HepG2 (cell line): ENCODE data around the gene C5orf52. TPM values are rescaled to one million over a fixed set of nuclear protein-coding genes. Genes with fewer than 3 reads are reported as not detected.

ENCODE experiments used
- ATAC-seq: fragments of 200-7000 bp; cut with Tn5 transposase; 3 replicates; pipeline ENCODE4 v1.9.1; 2020; ENCODE audit warnings: mild to moderate bottlenecking, moderate library complexity
- BruUV-seq: library from RNA; stranded (reverse); fragments of 400-500 nt; replicated peaks from 2 replicates; lab custom pipeline; 2021; lab: Mats Ljungman, UMichigan
- CTCF ChIA-PET: fragments of 300-600 bp; formaldehyde crosslinking; extraction: SDS; loops from one replicate; lab custom pipeline; 2021; ENCODE audit warnings: low total read pairs, inconsistent platforms, low intra/inter-chr PET ratio; lab: Yijun Ruan, JAX
- POLR2A ChIA-PET: fragments of 350-600 bp; sonication (Branson Sonifier 250); formaldehyde crosslinking; loops from one replicate; lab custom pipeline; 2020; ENCODE audit warnings: antibody characterized with exemption, inconsistent platforms; lab: Yijun Ruan, JAX
- DNase-seq: peaks from one replicate; pipeline ENCODE4 v3.0.0-alpha.2; 2015; ENCODE audit warnings: low spot score
- FAIRE-seq: peaks from 3 replicates; lab custom pipeline; 2011; peaks lifted over from hg19 to GRCh38; lab: Jason Lieb, UNC
- H2AFZ ChIP-seq: one replicate; pipeline ENCODE4 v1.6.1; 2011; ENCODE audit warnings: low read length, inconsistent platforms
- H3K27ac ChIP-seq: fragments of 300-600 bp; 3 replicates; pipeline ENCODE4 v1.8.0; 2011; ENCODE audit warnings: mixed run types, mild to moderate bottlenecking, mixed read lengths, low read length, inconsistent platforms; ENCODE audit not compliant: insufficient read depth; ENCODE audit errors: extremely low read length
- H3K27me3 ChIP-seq, 2 experiments: fragments of 200-600 bp in 1 of 2; 2 replicates in 1 of 2; 3 replicates in 1 of 2; pipeline versions ENCODE4 v1.6.0 to v1.8.0; 2011; ENCODE audit warnings: low read length in 2 of 2, mild to moderate bottlenecking in 2 of 2, moderate library complexity in 2 of 2, inconsistent platforms in 1 of 2; ENCODE audit not compliant: insufficient read depth in 2 of 2, control insufficient read depth in 1 of 2
- H3K36me3 ChIP-seq, 2 experiments: fragments of 200-600 bp in 1 of 2; replicated peaks in 1 of 2; 2 replicates in 1 of 2; 3 replicates in 1 of 2; pipeline versions ENCODE4 v1.5.1 to v1.8.0; 2011; ENCODE audit warnings: low read length in 2 of 2, inconsistent platforms in 1 of 2; ENCODE audit not compliant: insufficient read depth in 2 of 2, control insufficient read depth in 1 of 2
- H3K4me1 ChIP-seq: 2 replicates; pipeline ENCODE4 v1.5.1; 2012; ENCODE audit warnings: low read length, inconsistent platforms; ENCODE audit not compliant: insufficient read depth
- H3K4me2 ChIP-seq: 2 replicates; pipeline ENCODE4 v1.6.0; 2011; ENCODE audit warnings: low read depth, low read length, inconsistent platforms
- H3K4me3 ChIP-seq, 3 experiments: fragments of 200-600 bp in 1 of 3; sonication (generic), shearing (Covaris generic) in 1 of 3; replicated peaks in 1 of 3; 2 replicates each; pipeline ENCODE4 v1.5.1; 2011 to 2016; ENCODE audit warnings: low read length in 3 of 3, inconsistent platforms in 2 of 3, low read depth in 2 of 3, mild to moderate bottlenecking in 2 of 3, control low read depth in 1 of 3, mixed read lengths in 1 of 3; ENCODE audit not compliant: insufficient read depth in 1 of 3
- H3K79me2 ChIP-seq: one replicate; pipeline ENCODE4 v1.6.1; 2011; ENCODE audit warnings: low read length, inconsistent platforms; ENCODE audit not compliant: insufficient read depth
- H3K9ac ChIP-seq: 2 replicates; pipeline ENCODE4 v1.6.0; 2011; ENCODE audit warnings: mild to moderate bottlenecking, low read depth, low read length, inconsistent platforms; ENCODE audit not compliant: insufficient read depth
- H3K9me3 ChIP-seq: 2 replicates; pipeline ENCODE4 v1.5.1; 2012; ENCODE audit warnings: mild to moderate bottlenecking, low read length
- H4K20me1 ChIP-seq: 2 replicates; pipeline ENCODE4 v1.6.0; 2011; ENCODE audit warnings: inconsistent platforms, mild to moderate bottlenecking, low read length, moderate library complexity; ENCODE audit not compliant: insufficient read depth
- EHMT2 ChIP-seq: fragments of 200-600 bp; sonication (generic); IDR thresholded peaks from 2 replicates; pipeline ENCODE4 v1.7.0; 2017; ENCODE audit warnings: antibody characterized with exemption, low read depth, low read length, borderline replicate concordance
- EP300 ChIP-seq, 3 experiments: sonication (generic) in 1 of 3; formaldehyde crosslinking in 1 of 3; IDR thresholded peaks; 2 replicates each; pipeline versions ENCODE4 v1.5.1 to v1.6.1; 2011 to 2020; ENCODE audit warnings: low read depth in 2 of 3, low read length in 2 of 3, borderline replicate concordance in 1 of 3, improper control_type of control experiment in 1 of 3, mild to moderate bottlenecking in 1 of 3, missing genetic modification reagents in 1 of 3, moderate library complexity in 1 of 3
- GPN1 ChIP-seq: sonication (generic); formaldehyde crosslinking; IDR thresholded peaks from 2 replicates; pipeline ENCODE4 v1.5.1; 2020; ENCODE audit warnings: missing genetic modification reagents, borderline replicate concordance
- HMGXB3 ChIP-seq: sonication (generic); formaldehyde crosslinking; IDR thresholded peaks from 2 replicates; pipeline ENCODE4 v1.4.0; 2020; ENCODE audit warnings: missing genetic modification reagents, borderline replicate concordance
- ISX ChIP-seq: sonication (generic); formaldehyde crosslinking; conservative IDR thresholded peaks from 2 replicates; pipeline ENCODE4 v1.5.0; 2020; ENCODE audit warnings: missing genetic modification reagents
- KDM5B ChIP-seq: sonication (generic); formaldehyde crosslinking; IDR thresholded peaks from 2 replicates; pipeline ENCODE4 v1.4.0; 2020; ENCODE audit warnings: missing genetic modification reagents, mild to moderate bottlenecking, borderline replicate concordance
- KDM6A ChIP-seq: IDR thresholded peaks from 2 replicates; pipeline ENCODE4 v1.6.1; 2016; ENCODE audit warnings: low read depth
- KLF16 ChIP-seq, 2 experiments: sonication (generic) in 1 of 2; formaldehyde crosslinking in 1 of 2; IDR thresholded peaks; 2 replicates each; pipeline versions ENCODE4 v1.6.1 to v1.8.0; 2016 to 2023; ENCODE audit warnings: missing genetic modification reagents in 2 of 2, missing compliant biosample characterization in 1 of 2
- NFRKB ChIP-seq: fragments of 450-650 bp; IDR thresholded peaks from 2 replicates; pipeline ENCODE4 v1.6.1; 2017
- ZNF124 ChIP-seq: sonication (generic); formaldehyde crosslinking; IDR thresholded peaks from 2 replicates; pipeline ENCODE4 v1.4.0; 2020; ENCODE audit warnings: missing genetic modification reagents
- ZSCAN20 ChIP-seq: sonication (generic); formaldehyde crosslinking; IDR thresholded peaks from 2 replicates; pipeline ENCODE4 v1.4.0; 2020; ENCODE audit warnings: missing genetic modification reagents, mild to moderate bottlenecking, borderline replicate concordance
- WGBS: methylation state at CpG from one replicate; pipeline ENCODE4 v1.1.6; 2017; ENCODE audit warnings: low lambda C conversion rate; 5-methylcytosine and 5-hydroxymethylcytosine counted together
- in situ Hi-C: cut with HindIII; loops from 2 replicates; pipeline ENCODE4 v1.10.0; 2017; ENCODE audit warnings: low pct_unique_long_range_greater_than_20kb; ENCODE audit not compliant: extremely low pct_ligation_motif_present
- intact Hi-C: fragments of 100-400 bp; cut with micrococcal nuclease; formaldehyde crosslinking; loops from one replicate; pipeline ENCODE4 v1.10.0; 2022; ENCODE audit not compliant: unreplicated experiment
- polyA plus RNA-seq, 8 experiments: library from polyadenylated mRNA; depleted of rRNA in 3 of 8; stranded (reverse) in 7 of 8; unstranded in 1 of 8; fragments of >200 nt; fragmentation: Illumina TruSeq in 4 of 8; extraction: Trizol in 4 of 8; gene quantifications; 2 replicates each; pipeline versions ENCODE4 v1.2.1 to v1.2.3, GENCODE V29; 2011 to 2016; ENCODE audit warnings: low read depth in 4 of 8, missing spikeins in 1 of 8, mixed read lengths in 1 of 8; ENCODE audit not compliant: insufficient read depth in 1 of 8
- total RNA-seq, 5 experiments: library from RNA; depleted of rRNA; stranded (reverse); fragments of >200 nt; fragmentation: Illumina TruSeq; extraction: Trizol; gene quantifications; 2 replicates each; pipeline ENCODE4 v1.2.3, GENCODE V29; 2016; ENCODE audit warnings: low read depth in 1 of 5
- TF ChIP-seq, protein P1 (sequence below): IDR thresholded peaks from 2 replicates; pipeline ENCODE4 v1.6.1; 2016; ENCODE audit warnings: low read depth, missing genetic modification reagents, missing compliant biosample characterization
- TF ChIP-seq, protein P2 (sequence below): sonication (generic); formaldehyde crosslinking; IDR thresholded peaks from 2 replicates; pipeline ENCODE4 v1.5.0; 2020; ENCODE audit warnings: missing genetic modification reagents, mild to moderate bottlenecking, borderline replicate concordance

Gene C5orf52
- total and polyA plus RNA-seq, 2 of the 13 experiments (the other 11 are each of a cell fraction or from before 2014, with no cell fraction given): not detected

GRCh38 chr5:157668356-157668755 is 3.0 kb upstream of the C5orf52 start:
- no TSS peak for BruUV-seq
- H3K9me3 ChIP-seq: peaks cover 6% of the 10 kb centered on the region; the same call in 1 of the 2 replicates
- no peaks in the 10 kb centered on the region for H3K27me3 ChIP-seq
- H3K9ac ChIP-seq: no peak overlapping the region
- ChIA-PET CTCF (interaction anchor here (2.5 to 3.5 kb wide), 2 partner anchors 50 to 75 kb away, joined by 8 to 54 read pairs; partner anchors contain the start of gene LSM11), POLR2A (no interaction called here)
- FAIRE-seq: no peak
- H3K4me3 ChIP-seq: no peak overlapping the region
- DNase-seq: no peak
- no peak overlapping the region for H3K27ac ChIP-seq
- no peak overlapping the region for H3K4me2 ChIP-seq
- intact Hi-C loops: no loop called here
- no peaks in the 10 kb centered on the region for H3K79me2 ChIP-seq
- no peaks in the 10 kb centered on the region for H4K20me1 ChIP-seq
- 0% methylated on average over 1 of the region's 1 CpG for WGBS
- in situ Hi-C loops: no loop called here
- peaks cover 15% of the 10 kb centered on the region; the same call in 1 of the 2 replicates for H3K4me1 ChIP-seq
- H3K36me3 ChIP-seq: no peaks in the 10 kb centered on the region
- H2AFZ ChIP-seq: no peak overlapping the region
- ATAC-seq: no peak
- TF ChIP-seq EP300 (IDR thresholded peaks at IDR 0.05; ENCODE audit: low read depth in 2 of 2, low read length in 2 of 2): no peak
- no peak for TF ChIP-seq EP300 (CRISPR knock-in tag; IDR thresholded peaks at IDR 0.05; ENCODE audit: borderline replicate concordance)
- no peak for TF ChIP-seq NFRKB
- TF ChIP-seq, protein P1, sequence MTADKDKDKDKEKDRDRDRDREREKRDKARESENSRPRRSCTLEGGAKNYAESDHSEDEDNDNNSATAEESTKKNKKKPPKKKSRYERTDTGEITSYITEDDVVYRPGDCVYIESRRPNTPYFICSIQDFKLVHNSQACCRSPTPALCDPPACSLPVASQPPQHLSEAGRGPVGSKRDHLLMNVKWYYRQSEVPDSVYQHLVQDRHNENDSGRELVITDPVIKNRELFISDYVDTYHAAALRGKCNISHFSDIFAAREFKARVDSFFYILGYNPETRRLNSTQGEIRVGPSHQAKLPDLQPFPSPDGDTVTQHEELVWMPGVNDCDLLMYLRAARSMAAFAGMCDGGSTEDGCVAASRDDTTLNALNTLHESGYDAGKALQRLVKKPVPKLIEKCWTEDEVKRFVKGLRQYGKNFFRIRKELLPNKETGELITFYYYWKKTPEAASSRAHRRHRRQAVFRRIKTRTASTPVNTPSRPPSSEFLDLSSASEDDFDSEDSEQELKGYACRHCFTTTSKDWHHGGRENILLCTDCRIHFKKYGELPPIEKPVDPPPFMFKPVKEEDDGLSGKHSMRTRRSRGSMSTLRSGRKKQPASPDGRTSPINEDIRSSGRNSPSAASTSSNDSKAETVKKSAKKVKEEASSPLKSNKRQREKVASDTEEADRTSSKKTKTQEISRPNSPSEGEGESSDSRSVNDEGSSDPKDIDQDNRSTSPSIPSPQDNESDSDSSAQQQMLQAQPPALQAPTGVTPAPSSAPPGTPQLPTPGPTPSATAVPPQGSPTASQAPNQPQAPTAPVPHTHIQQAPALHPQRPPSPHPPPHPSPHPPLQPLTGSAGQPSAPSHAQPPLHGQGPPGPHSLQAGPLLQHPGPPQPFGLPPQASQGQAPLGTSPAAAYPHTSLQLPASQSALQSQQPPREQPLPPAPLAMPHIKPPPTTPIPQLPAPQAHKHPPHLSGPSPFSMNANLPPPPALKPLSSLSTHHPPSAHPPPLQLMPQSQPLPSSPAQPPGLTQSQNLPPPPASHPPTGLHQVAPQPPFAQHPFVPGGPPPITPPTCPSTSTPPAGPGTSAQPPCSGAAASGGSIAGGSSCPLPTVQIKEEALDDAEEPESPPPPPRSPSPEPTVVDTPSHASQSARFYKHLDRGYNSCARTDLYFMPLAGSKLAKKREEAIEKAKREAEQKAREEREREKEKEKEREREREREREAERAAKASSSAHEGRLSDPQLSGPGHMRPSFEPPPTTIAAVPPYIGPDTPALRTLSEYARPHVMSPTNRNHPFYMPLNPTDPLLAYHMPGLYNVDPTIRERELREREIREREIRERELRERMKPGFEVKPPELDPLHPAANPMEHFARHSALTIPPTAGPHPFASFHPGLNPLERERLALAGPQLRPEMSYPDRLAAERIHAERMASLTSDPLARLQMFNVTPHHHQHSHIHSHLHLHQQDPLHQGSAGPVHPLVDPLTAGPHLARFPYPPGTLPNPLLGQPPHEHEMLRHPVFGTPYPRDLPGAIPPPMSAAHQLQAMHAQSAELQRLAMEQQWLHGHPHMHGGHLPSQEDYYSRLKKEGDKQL (CRISPR knock-in tag): no peak
- no peak for TF ChIP-seq EHMT2
- TF ChIP-seq, protein P2, sequence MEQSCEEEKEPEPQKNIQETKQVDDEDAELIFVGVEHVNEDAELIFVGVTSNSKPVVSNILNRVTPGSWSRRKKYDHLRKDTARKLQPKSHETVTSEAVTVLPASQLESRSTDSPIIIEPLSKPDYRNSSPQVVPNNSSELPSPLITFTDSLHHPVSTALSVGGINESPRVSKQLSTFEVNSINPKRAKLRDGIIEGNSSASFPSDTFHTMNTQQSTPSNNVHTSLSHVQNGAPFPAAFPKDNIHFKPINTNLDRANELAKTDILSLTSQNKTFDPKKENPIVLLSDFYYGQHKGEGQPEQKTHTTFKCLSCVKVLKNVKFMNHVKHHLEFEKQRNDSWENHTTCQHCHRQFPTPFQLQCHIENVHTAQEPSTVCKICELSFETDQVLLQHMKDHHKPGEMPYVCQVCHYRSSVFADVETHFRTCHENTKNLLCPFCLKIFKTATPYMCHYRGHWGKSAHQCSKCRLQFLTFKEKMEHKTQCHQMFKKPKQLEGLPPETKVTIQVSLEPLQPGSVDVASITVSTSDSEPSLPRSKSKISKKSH: no peak
- no peak for TF ChIP-seq ZSCAN20 (CRISPR knock-in tag)
- TF ChIP-seq ZNF124 (CRISPR knock-in tag): no peak
- TF ChIP-seq KDM5B: no peak
- no peak for TF ChIP-seq KLF16 (CRISPR knock-in tag; IDR thresholded peaks at IDR 0.05)
- no peak for TF ChIP-seq GPN1
- no peak for TF ChIP-seq ISX (CRISPR knock-in tag)
- TF ChIP-seq KDM6A (CRISPR knock-in tag): no peak
- TF ChIP-seq HMGXB3 (CRISPR knock-in tag): no peak
